Effector CD8-positive, alpha-beta T cell (primary cell): Measurements from ENCODE around the gene STAG1.
"Not testable (repeated sequence)": the region's sequence is repeated elsewhere in the genome, so short reads cannot be mapped to it uniquely, and the experiment has no call there.

Experiments
- DNase-seq: peaks from one replicate; lab custom pipeline; 2025; lab: John Stamatoyannopoulos, UW

The STAG1 gene

DNA sequence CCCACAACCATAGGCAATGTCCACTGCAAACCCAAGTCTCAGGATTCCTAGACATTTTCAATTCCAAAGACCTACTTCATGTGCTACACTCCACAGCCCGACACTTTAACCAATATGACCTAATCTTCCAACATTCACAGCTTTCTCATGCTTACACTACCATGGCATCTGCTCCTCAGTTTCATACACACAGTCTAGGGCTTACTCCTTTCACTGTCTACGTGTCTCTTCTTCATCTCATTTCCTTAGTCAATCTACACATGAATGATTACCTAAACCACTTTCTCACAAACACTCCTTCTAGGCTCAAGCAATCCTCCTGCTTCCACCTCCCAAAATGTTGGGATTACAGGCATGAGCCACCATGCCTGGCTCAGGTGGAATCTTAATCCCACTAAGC is 106.3 kb downstream of the STAG1 start:
- DNase-seq: no peak

DNA sequence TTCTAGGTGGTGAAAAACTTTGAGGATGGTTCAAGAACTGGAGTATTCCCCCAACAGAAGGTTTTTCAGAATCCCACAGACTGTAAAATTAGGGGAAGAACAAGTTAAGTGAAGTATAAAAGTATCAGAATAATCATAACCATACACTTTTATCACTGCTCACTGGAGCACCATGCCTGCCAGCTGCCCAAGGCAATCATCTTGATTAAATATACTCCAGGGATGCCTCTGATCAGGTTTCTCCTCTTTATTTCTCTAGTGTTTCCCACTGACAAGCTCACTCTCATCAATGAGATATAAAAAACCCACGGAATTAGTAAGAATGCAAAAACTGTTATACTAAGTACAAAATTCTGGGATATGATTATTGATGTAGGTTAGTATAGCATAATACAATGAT is 108.0 kb downstream of the STAG1 start:
- no peak for DNase-seq

GRCh38 chr3:136643380-136643779 is 108.8 kb downstream of the STAG1 start:
- not testable (repeated sequence) for DNase-seq

- DNase-seq: no peak
Observed at GRCh38 chr3:136642711-136643110, 109.5 kb downstream of the STAG1 start.

DNA sequence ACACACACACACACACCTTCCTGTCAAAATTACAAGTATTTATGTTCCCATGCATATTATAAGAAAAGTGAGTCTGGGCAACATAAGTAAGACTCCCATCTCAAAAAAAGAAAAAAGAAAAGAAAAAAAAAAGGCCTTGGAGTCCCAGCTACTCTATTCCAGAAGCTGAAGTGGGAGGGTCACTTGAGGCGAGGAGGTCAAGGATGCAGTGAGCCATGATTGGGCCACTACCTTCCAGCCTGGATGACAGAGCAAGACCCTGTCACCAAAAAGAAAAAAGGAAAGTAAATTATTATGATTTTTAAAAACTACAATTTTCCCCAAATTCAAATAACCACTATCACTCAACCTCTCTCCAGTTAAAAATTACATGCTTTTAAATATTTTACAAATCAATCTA is 113.1 kb downstream of the STAG1 start:
- no peak for DNase-seq

DNA sequence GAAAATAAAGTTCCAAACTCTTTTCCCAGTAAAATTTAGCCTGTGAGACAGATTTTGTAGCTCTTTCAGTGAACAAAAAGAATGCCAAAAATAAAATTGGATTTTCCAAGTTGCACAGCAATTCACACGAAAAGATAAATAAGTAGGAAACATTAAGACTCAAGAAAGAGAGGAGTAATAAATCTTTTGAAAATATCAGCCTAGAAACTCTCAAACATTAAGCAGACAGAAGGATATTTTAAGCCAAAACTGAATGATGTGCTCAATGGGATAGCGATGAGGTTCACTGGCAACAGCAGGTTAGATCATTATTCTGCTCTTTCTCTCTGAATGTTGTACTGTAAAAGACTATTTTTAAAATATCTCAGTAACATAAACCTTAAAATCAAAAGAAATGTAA is 115.0 kb downstream of the STAG1 start:
- no peak for DNase-seq

DNA sequence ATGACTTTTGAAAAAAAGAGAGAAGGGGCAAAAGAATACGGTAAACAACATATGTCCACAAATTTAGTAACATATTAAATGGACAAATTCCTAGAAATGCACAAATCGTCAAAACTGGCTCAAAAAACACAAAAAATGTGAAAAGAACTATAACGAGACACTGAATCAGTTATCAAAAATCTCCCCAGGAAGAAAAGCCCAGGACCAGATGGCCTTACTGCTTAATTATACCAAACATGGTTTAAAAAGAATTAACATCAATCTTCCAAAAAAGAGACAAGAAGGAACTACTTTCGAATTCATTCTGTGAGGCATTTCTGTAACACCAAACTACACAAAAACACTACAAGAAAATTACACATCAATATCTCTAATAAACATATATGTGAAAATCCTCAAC is 117.4 kb downstream of the STAG1 start:
- no peak for DNase-seq

GRCh38 chr3:136632625-136633081 is 119.5 kb downstream of the STAG1 start:
- no peak for DNase-seq

- DNase-seq: no peak
Observed at GRCh38 chr3:136631424-136631823, 120.8 kb downstream of the STAG1 start.

DNA sequence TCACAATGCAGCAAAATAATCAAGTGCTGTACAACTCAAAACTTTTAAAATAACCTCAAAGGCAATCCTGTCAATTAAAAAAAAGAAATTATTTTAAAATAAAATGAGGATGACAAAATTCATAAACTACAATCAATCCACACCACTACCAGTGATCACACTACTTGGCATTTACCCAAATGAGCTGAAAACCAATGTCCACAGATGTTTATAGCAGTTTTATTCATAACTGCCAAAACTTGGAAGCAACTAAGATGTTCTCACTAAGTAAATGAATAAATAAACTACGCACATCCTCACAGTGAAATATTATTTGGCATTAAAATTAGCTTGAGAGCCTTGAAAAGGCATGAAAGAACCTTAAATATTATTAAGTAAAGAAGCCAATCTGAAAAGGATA is 121.3 kb downstream of the STAG1 start:
- DNase-seq: no peak

DNA sequence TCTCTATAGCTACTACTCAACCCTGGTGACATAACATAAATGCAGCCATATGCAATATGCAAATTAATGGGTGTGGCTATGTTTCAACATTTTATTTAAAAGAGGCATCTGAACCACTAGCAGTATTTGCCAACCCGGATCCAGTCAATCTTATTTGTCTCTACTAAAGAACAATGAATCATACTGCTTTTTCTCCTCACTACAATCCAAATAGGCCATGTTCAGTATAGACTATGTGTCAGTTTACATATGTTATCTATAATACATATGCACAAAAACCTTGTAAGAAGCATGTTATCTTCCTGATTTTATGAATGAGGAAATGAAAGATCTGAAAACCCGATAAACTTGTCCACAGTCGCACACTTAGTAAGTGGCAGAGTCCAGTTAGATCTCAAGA is 125.7 kb downstream of the STAG1 start:
- no peak for DNase-seq

GRCh38 chr3:136624894-136625815 is 127.0 kb downstream of the STAG1 start:
- no peak for DNase-seq

DNA sequence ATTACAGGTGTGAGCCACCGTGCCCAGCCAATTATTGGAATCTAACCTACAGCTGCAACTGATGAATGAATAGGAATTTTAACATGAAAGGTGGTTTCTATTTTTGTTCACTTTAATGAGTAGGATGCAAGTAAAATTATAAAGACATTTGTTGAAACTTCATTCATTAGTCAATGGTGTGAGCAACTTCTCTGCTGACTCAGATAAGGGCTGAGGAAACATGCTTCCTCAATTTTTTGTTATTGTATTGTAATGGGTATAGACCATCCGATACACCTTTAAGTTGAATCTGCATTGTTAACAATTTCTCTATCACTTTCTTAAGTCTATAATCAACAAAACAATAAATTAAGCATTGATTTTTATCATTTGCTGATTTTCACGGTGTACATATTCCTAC is 127.8 kb downstream of the STAG1 start:
- no peak for DNase-seq

DNA sequence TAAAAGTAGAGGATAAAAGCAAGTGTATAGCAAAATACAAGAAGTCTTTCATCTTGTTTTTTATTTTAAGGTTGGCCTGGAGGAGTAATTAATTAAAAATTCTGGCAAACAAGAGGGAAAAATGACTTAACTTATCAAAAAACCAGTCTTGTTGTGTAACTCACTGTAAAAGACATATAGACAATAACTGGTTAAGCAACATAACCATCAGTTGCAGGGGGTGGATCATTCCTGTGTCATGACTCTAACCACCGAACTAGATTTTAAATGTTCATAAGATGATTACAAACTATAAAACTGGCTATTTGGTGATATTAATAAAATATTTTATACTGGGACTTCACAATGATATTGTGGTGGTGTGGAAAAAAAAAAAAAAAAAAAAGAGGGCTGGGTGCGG is 130.6 kb downstream of the STAG1 start:
- DNase-seq: no peak

- no peak for DNase-seq
Observed at GRCh38 chr3:136620436-136620835, 131.7 kb downstream of the STAG1 start.

- DNase-seq: not testable (repeated sequence)
Observed at GRCh38 chr3:136617969-136618525, 134.1 kb downstream of the STAG1 start.

DNA sequence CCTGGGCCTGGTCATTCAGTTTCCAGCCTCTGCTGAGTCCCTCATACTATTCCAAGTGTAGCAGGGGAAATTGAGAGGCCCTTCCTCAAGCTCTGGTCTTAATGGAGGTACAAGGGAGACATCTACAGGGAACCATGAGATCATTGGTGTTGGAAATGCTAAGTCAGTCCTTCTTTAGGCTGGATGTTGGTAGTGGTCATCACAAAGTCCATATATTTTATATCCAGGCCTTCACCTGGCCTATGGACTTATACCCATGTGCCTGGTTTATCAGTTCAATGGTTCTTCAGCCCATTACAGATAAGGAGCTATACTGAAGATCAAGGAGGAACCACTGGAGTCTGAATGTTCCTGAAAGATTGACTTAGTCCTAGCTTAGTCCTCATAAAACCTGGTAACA is 135.0 kb downstream of the STAG1 start:
- no peak for DNase-seq

DNA sequence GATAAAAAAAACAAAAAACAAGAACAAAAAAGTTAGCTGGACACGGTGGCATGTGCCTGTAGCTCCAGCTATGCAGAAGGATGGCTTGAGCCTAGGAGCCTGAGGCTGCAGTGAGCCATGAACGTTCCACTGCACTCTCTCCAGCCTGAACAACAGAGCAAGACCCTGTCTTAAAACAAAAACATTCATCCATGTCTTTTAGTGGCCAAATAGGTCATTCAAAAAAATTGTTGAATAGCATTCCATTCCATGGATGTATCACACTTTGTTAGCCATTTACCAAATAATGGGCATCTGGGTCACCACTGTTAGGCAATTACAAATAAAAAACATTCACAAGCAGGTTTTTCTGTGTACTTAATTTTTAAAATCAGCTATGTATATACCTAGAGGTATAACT is 139.7 kb downstream of the STAG1 start:
- DNase-seq: no peak

DNA sequence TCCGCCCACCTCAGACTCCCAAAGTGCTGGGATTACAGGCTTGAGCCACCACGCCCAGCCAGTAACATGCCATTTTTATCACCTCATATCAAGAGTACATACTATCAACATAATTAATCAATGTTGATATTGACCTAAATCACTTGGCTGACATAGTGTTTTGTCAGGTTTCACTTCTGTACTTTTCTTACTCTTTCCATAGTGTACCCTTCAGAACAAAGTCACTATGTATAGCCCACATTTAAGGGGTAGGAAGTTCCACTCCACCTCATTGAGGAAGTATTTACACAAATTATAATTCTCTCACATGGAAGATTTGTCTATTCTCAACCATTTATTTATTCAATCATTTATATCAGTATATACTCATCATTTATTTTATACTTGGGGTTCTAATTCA is 145.2 kb downstream of the STAG1 start:
- DNase-seq: no peak

GRCh38 chr3:136606216-136606615 is 146.0 kb downstream of the STAG1 start:
- not testable (repeated sequence) for DNase-seq

DNA sequence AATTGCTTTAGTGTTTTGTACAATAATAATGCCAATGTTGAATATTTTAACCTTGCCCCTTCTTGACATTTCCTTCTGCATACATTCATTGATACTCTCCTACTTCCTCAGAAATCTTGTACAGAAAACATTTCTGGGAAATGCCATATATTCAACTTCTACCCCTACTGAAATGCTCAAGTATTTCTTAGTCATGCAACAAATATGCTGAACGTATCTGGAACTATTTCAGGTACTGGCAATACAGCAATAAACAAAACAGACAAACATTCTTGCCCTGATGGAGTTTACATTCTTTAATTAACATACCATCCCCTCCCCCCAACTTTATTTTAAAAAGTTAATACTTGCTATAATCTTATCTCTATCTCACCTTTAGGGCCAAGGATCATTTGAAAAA is 147.2 kb downstream of the STAG1 start:
- no peak for DNase-seq

- DNase-seq: no peak
Observed at GRCh38 chr3:136602818-136603217, 149.4 kb downstream of the STAG1 start.

- no peak for DNase-seq
Observed at GRCh38 chr3:136595913-136596697, 156.1 kb downstream of the STAG1 start.
